T-helper 1 cell treated with Interleukin-12 subunit alpha and Interleukin-12 subunit beta and Interleukin-4 antibody, amounts not matched to agents 30 μg/mL and 1 μg/mL, for 36 hours (primary cell): ENCODE measurements around the gene TMEM33.

Experiments
- H3K27ac Mint-ChIP-seq: one replicate; pipeline ENCODE4 v1.8.0; 2021; ENCODE audit warnings: mild to moderate bottlenecking, mixed read lengths
- H3K27me3 Mint-ChIP-seq: one replicate; pipeline ENCODE4 v1.8.0; 2021; ENCODE audit warnings: low read depth, mixed read lengths
- H3K36me3 Mint-ChIP-seq: one replicate; pipeline ENCODE4 v1.8.0; 2021; ENCODE audit warnings: low read depth, mixed read lengths
- H3K4me1 Mint-ChIP-seq: one replicate; pipeline ENCODE4 v1.8.0; 2021; ENCODE audit warnings: low read depth, mixed read lengths
- H3K4me3 Mint-ChIP-seq: one replicate; pipeline ENCODE4 v1.8.0; 2021; ENCODE audit warnings: mild to moderate bottlenecking, moderate library complexity, mixed read lengths
- H3K9me3 Mint-ChIP-seq: one replicate; pipeline ENCODE4 v1.8.0; 2021; ENCODE audit warnings: mixed read lengths

The TMEM33 gene

GRCh38 chr4:41969671-41970070 lies 34.4 kb downstream of the TMEM33 start:
- Mint-ChIP-seq H3K4me3 (no peak overlapping the region), H3K4me1 (no peaks in the 10 kb centered on the region), H3K27me3 (no peaks in the 10 kb centered on the region), H3K27ac (no peak overlapping the region), H3K9me3 (peaks cover 8% of the 10 kb centered on the region), H3K36me3 (no peaks in the 10 kb centered on the region)

GRCh38 chr4:41975341-41975740 lies 40.1 kb downstream of the TMEM33 start:
- H3K4me1 Mint-ChIP-seq = no peaks in the 10 kb centered on the region
- no peaks in the 10 kb centered on the region for H3K9me3 Mint-ChIP-seq
- no peak overlapping the region for H3K27ac Mint-ChIP-seq
- no peaks in the 10 kb centered on the region for H3K36me3 Mint-ChIP-seq
- no peaks in the 10 kb centered on the region for H3K27me3 Mint-ChIP-seq
- H3K4me3 Mint-ChIP-seq = no peak overlapping the region

- Mint-ChIP-seq H3K36me3 (no peaks in the 10 kb centered on the region), H3K27me3 (no peaks in the 10 kb centered on the region), H3K27ac (no peak overlapping the region), H3K9me3 (no peaks in the 10 kb centered on the region), H3K4me3 (no peak overlapping the region), H3K4me1 (no peaks in the 10 kb centered on the region)
Observed at GRCh38 chr4:41976775-41977516, 41.7 kb downstream of the TMEM33 start.

- Mint-ChIP-seq H3K9me3 (no peaks in the 10 kb centered on the region), H3K4me1 (no peaks in the 10 kb centered on the region), H3K27ac (no peak overlapping the region), H3K36me3 (no peaks in the 10 kb centered on the region), H3K27me3 (no peaks in the 10 kb centered on the region), H3K4me3 (no peak overlapping the region)
Observed at GRCh38 chr4:41977709-41978108, 42.5 kb downstream of the TMEM33 start.

GRCh38 chr4:41981456-41981855 lies 46.2 kb downstream of the TMEM33 start, which contains the start of gene DCAF4L1:
TSS of gene DCAF4L1 (plus strand) at chr4:41981756. CDS start at chr4:41981793, 37 bp downstream.
- Mint-ChIP-seq H3K36me3 (no peaks in the 10 kb centered on the region), H3K4me1 (peaks cover 1% of the 10 kb centered on the region), H3K27me3 (no peaks in the 10 kb centered on the region), H3K9me3 (no peaks in the 10 kb centered on the region), H3K4me3 (no peak within 1 kb of the TSS), H3K27ac (no peak within 1 kb of the TSS)

GRCh38 chr4:41982716-41983115 lies 47.5 kb downstream of the TMEM33 start:
- Mint-ChIP-seq H3K27ac (no peak overlapping the region), H3K36me3 (no peaks in the 10 kb centered on the region), H3K4me1 (peaks cover 1% of the 10 kb centered on the region), H3K4me3 (no peak overlapping the region), H3K27me3 (no peaks in the 10 kb centered on the region), H3K9me3 (no peaks in the 10 kb centered on the region)

- H3K9me3 Mint-ChIP-seq = no peaks in the 10 kb centered on the region
- no peak overlapping the region for H3K4me3 Mint-ChIP-seq
- peaks cover 10% of the 10 kb centered on the region for H3K4me1 Mint-ChIP-seq
- H3K36me3 Mint-ChIP-seq = peaks cover 1% of the 10 kb centered on the region
- H3K27ac Mint-ChIP-seq = no peak overlapping the region
- H3K27me3 Mint-ChIP-seq = no peaks in the 10 kb centered on the region
Observed at GRCh38 chr4:41985151-41985550, 49.9 kb downstream of the TMEM33 start.

- Mint-ChIP-seq H3K4me3 (peak overlapping the region; percentile 97), H3K27ac (peak overlapping the region; percentile 98), H3K9me3 (no peaks in the 10 kb centered on the region), H3K27me3 (no peaks in the 10 kb centered on the region), H3K4me1 (peaks cover 27% of the 10 kb centered on the region), H3K36me3 (peaks cover 7% of the 10 kb centered on the region)
Observed at GRCh38 chr4:41989994-41990364, 54.8 kb downstream of the TMEM33 start.

GRCh38 chr4:41990365-41991111 lies 55.3 kb downstream of the TMEM33 start, which contains the start of gene SLC30A9:
TSS of gene SLC30A9 (plus strand) at chr4:41990530. CDS start at chr4:41990652, 122 bp downstream.
- H3K27me3 Mint-ChIP-seq = no peaks in the 10 kb centered on the region
- H3K4me1 Mint-ChIP-seq = peaks cover 29% of the 10 kb centered on the region
- peak within 1 kb of the TSS; percentile 98 for H3K27ac Mint-ChIP-seq
- H3K4me3 Mint-ChIP-seq = peak within 1 kb of the TSS; percentile 97
- H3K36me3 Mint-ChIP-seq = peaks cover 7% of the 10 kb centered on the region
- no peaks in the 10 kb centered on the region for H3K9me3 Mint-ChIP-seq

GRCh38 chr4:41991916-41992767 lies 56.9 kb downstream of the TMEM33 start:
- Mint-ChIP-seq H3K4me1 (peaks cover 29% of the 10 kb centered on the region), H3K9me3 (no peaks in the 10 kb centered on the region), H3K27ac (peak overlapping the region; percentile 98), H3K27me3 (no peaks in the 10 kb centered on the region), H3K4me3 (no peak overlapping the region), H3K36me3 (peaks cover 7% of the 10 kb centered on the region)

GRCh38 chr4:41992967-41993857 lies 58.0 kb downstream of the TMEM33 start:
- H3K4me1 Mint-ChIP-seq = peaks cover 33% of the 10 kb centered on the region

GRCh38 chr4:41994461-41994985 lies 59.3 kb downstream of the TMEM33 start:
- H3K9me3 Mint-ChIP-seq = no peaks in the 10 kb centered on the region
- H3K4me3 Mint-ChIP-seq = no peak overlapping the region
- peaks cover 11% of the 10 kb centered on the region for H3K36me3 Mint-ChIP-seq
- H3K27ac Mint-ChIP-seq = no peak overlapping the region
- H3K4me1 Mint-ChIP-seq = peaks cover 30% of the 10 kb centered on the region
- H3K27me3 Mint-ChIP-seq = no peaks in the 10 kb centered on the region

More at GRCh38 chr4:41992967-41993857, 58.0 kb downstream of the TMEM33 start:
- peaks cover 11% of the 10 kb centered on the region for H3K36me3 Mint-ChIP-seq
- no peak overlapping the region for H3K27ac Mint-ChIP-seq
- no peak overlapping the region for H3K4me3 Mint-ChIP-seq
- no peaks in the 10 kb centered on the region for H3K27me3 Mint-ChIP-seq
- no peaks in the 10 kb centered on the region for H3K9me3 Mint-ChIP-seq

- no peak overlapping the region for H3K27ac Mint-ChIP-seq
- H3K9me3 Mint-ChIP-seq = no peaks in the 10 kb centered on the region
- peaks cover 10% of the 10 kb centered on the region for H3K36me3 Mint-ChIP-seq
- H3K4me1 Mint-ChIP-seq = peaks cover 8% of the 10 kb centered on the region
- no peak overlapping the region for H3K4me3 Mint-ChIP-seq
- H3K27me3 Mint-ChIP-seq = no peaks in the 10 kb centered on the region
Observed at GRCh38 chr4:41998019-41998418, 62.8 kb downstream of the TMEM33 start.
